Subcutaneous adipose tissue (tissue), 4 donors: Measurements from ENCODE around the gene CDCP2. TPM values are rescaled to one million over a fixed set of nuclear protein-coding genes. Genes with fewer than 3 reads are reported as not detected.

Source experiments
- CTCF ChIP-seq: fragments of 450-650 bp; IDR thresholded peaks from one replicate; pipeline ENCODE4 v1.5.1; 2016; ENCODE audit warnings: low read depth, mild to moderate bottlenecking, control low read depth, antibody characterized with exemption, moderate library complexity
- total RNA-seq, 4 donors: library from RNA; depleted of rRNA; stranded (reverse); fragments of >200 nt; gene quantifications; one replicate each; pipeline ENCODE4 v1.1.0, GENCODE V29; 2016

CDCP2 gene
- total RNA-seq, 4 donors from 2014 or later: 0.16 TPM; not detected in 3

GRCh38 chr1:54144366-54144765, 8.4 kb downstream of the CDCP2 start:
- no peak for TF ChIP-seq CTCF

DNA sequence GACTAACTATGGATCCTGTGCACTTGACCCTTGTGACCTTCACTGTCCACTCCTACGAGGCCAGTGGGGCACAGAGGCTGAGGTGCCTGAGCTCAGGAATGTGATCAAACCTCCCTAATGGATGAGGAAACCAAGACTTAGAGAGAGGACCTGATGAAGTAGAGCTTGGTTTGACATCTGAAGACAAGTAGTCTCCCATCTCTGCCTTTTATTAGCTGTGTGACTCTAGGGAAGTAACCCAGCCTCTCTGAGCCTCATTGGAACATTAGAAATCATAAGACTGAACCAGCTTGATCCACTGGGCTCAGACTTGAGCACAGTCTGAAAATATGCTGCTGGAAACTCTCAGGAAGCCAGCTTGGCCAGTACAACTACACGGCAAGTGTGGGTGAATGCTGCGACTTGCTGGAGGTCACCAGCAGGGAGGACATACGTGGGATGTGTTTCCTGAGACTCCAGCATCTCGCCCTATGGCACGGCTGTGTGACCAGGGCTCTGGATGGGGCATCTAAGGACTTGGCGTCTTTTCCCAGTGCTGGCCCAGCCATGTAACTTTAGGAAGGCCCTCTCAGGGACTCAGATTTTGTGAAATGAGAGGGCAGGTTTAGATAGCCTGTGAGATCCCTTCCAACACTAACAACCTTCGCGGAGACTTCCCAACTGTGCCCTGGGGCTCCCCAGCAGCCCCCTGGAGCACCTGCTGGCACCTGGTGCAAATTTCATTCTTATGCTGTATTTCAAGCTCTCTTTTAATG, 10.5 kb downstream of the CDCP2 start:
- TF ChIP-seq CTCF: no peak

DNA sequence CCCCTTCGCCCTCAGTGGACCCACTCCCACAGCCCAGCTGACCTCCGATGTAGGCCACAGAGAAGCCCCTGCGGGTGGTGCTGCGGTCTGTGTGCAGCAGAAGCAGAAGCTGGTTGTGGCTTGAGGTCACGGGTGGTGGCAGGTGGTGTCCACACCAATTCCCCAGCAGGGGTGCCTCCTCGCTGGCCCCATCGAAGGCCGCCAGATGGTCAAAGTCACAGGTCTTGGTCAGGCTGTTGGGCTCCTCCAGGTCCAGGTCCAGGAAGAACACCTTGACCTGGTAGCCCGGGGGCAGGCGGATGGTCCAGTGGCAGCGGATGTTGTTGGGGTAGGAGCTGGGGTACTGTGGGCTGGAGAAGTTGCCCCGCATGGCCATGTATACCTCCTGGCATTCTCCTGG, 13.1 kb downstream of the CDCP2 start:
- no peak for TF ChIP-seq CTCF

DNA sequence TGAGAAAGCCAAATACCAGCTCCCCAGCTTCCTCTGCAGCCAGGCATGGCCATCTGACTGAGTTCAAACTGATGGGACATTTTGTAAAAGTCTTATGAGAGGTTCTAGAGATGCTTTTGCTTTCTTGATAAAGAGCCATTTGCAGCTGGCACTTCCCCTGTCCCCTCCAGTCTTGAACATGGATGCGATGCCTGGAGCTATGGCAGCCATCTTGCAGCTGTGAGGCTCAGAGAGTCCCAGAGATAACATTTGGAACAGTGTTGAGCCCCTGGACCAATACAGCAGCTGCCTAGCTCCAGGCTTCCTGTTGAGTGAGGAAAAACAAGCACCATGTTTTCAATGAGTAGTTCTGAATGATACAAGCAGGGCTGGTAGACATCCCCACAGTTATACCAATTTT, 13.8 kb downstream of the CDCP2 start:
- no peak for TF ChIP-seq CTCF

GRCh38 chr1:54137534-54138061, 15.2 kb downstream of the CDCP2 start:
- no peak for TF ChIP-seq CTCF

GRCh38 chr1:54136963-54137533, 15.8 kb downstream of the CDCP2 start:
- no peak for TF ChIP-seq CTCF

DNA sequence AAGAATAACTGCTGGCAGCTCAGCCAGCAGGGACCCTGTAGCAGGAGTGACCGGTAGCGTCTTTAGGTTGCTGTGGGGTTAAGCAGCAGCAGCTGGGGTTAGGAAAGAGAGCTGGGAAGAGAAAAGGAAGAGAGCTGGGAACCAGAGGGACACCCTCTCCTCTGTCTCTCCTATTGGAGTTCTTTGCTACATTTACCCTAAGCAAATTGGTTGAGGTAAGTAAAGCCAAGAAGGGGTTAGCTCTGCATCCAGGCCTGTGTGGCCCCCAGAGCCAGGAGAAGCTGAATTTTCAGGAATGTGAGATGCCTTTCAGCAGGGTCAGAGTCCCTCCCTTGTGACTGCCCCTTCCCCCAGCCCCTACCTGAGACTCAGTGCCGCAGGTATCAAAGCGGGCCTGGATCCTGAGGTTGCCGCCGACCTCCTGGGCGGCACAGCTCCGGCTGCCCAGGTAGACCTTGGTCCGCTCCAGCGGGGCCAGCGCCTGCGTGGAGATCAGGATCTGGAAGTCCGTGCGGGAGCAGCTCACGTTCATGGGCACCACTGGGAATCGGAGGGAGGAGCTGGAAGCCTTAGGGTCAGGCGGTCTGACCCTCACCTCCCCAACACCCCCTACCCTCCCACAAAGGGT, 16.4 kb downstream of the CDCP2 start:
- TF ChIP-seq CTCF: no peak
